BE2C (cell line): ENCODE measurements around the gene GPI.

ENCODE experiments used
- DNase-seq: peaks from one replicate; pipeline ENCODE4 v3.0.0-alpha.2; 2020
- H3K27me3 ChIP-seq: fragments of 250-450 bp; sonication (Bioruptor Pico); 2 replicates; pipeline ENCODE4 v1.5.1; 2020; ENCODE audit warnings: mild to moderate bottlenecking
- H3K36me3 ChIP-seq: fragments of 250-450 bp; sonication (Bioruptor Pico); 2 replicates; pipeline ENCODE4 v1.5.1; 2020; ENCODE audit warnings: mild to moderate bottlenecking
- H3K4me1 ChIP-seq: fragments of 250-450 bp; sonication (Bioruptor Pico); 2 replicates; pipeline ENCODE4 v1.5.1; 2020
- H3K4me3 ChIP-seq: 2 replicates; pipeline ENCODE4 v1.5.1; 2011; ENCODE audit warnings: low read depth, low read length
- H3K9me3 ChIP-seq: fragments of 250-450 bp; sonication (Bioruptor Pico); 2 replicates; pipeline ENCODE4 v1.5.1; 2020
- CTCF ChIP-seq: IDR thresholded peaks from 2 replicates; pipeline ENCODE4 v1.5.1; 2012; ENCODE audit warnings: mild to moderate bottlenecking, low read depth, low read length

GPI gene

GRCh38 chr19:34348899-34349487 lies 16.0 kb upstream of the GPI start:
- Histone ChIP-seq H3K4me3 (no peak overlapping the region), H3K27me3 (no peaks in the 10 kb centered on the region), H3K9me3 (no peaks in the 10 kb centered on the region), H3K36me3 (no peaks in the 10 kb centered on the region; the same call in 1 of the 2 replicates), H3K4me1 (no peaks in the 10 kb centered on the region)
- no peak for TF ChIP-seq CTCF
- DNase-seq: no peak

DNA sequence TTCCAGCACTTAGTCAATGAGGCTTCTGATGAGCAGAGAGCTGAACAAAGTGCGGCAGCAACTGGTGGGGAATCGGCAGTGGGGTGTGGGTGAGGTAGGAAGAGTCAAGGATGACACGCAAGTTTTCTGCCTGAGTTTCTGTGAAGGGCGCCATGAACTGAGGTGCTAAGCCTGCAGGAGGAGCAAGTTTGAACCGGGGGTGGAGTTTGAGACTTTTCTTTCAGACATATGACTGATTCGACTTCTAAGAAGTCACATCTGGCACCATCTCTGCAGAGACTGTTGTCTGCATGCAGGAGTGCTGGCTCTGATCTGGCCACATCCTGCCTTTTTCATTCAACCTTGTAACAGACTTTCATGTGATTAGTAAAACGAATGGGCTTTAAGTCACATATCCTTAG lies 14.8 kb upstream of the GPI start:
- DNase-seq: no peak
- Histone ChIP-seq H3K27me3 (no peaks in the 10 kb centered on the region), H3K4me1 (no peaks in the 10 kb centered on the region), H3K4me3 (no peak overlapping the region), H3K9me3 (no peaks in the 10 kb centered on the region), H3K36me3 (no peaks in the 10 kb centered on the region; the same call in 1 of the 2 replicates)
- TF ChIP-seq CTCF: no peak

- Histone ChIP-seq H3K9me3 (no peaks in the 10 kb centered on the region), H3K36me3 (no peaks in the 10 kb centered on the region; the same call in 1 of the 2 replicates), H3K27me3 (no peaks in the 10 kb centered on the region), H3K4me1 (no peaks in the 10 kb centered on the region), H3K4me3 (no peak overlapping the region)
- no peak for DNase-seq
- TF ChIP-seq CTCF: no peak
Observed at GRCh38 chr19:34351382-34351826, 13.6 kb upstream of the GPI start.

DNA sequence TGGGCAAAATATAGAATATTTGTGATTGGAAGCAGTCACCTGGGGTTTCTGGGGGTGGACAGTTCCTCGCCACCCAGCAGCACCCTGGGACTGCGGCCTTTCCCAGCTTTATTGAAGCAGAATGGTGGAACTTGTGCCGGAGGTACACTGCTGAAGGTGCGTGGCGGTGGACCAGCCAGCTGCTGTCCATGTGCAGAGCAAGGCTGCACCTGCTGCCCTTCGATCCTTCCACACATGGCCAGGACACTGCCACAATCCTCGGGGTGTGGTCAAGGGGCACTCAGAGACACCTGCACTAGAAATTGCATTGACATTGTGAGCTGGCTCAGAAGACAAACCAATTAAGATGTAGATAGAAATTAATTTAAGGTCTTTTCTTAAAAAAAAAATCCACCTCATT lies 11.4 kb upstream of the GPI start:
- no peak for TF ChIP-seq CTCF
- no peaks in the 10 kb centered on the region for H3K9me3 ChIP-seq
- no peak overlapping the region for H3K4me3 ChIP-seq
- H3K36me3 ChIP-seq: no peaks in the 10 kb centered on the region; the same call in 1 of the 2 replicates
- no peaks in the 10 kb centered on the region for H3K27me3 ChIP-seq
- H3K4me1 ChIP-seq: peaks cover 3% of the 10 kb centered on the region; the same call in 1 of the 2 replicates
- DNase-seq: no peak

- H3K4me1 ChIP-seq: peaks cover 13% of the 10 kb centered on the region
- no peak for TF ChIP-seq CTCF
- DNase-seq: no peak
- no peaks in the 10 kb centered on the region for H3K9me3 ChIP-seq
- no peaks in the 10 kb centered on the region for H3K27me3 ChIP-seq
- H3K36me3 ChIP-seq: no peaks in the 10 kb centered on the region; the same call in 1 of the 2 replicates
- no peak overlapping the region for H3K4me3 ChIP-seq
Observed at GRCh38 chr19:34355201-34355600, 9.8 kb upstream of the GPI start.

DNA sequence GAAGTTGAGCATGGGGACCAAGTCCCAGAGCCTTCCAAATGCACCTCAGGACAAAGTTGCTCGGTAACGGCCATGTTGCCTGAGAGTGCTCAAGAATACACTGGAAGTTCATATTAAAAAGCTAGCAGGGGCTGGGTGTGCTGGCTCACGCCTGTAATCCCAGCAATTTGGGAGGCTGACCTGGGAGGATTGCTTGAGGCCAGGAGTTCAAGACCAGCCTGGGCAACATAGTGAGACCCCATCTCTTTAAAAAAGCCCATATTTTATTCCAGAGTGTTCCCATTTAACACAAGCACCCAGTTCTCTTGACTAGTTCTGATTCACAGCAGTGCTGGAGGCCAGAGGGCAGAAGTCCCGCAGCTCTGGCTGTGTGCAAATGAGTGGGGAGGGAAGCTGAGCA lies 8.1 kb upstream of the GPI start:
- Histone ChIP-seq H3K4me3 (no peak overlapping the region), H3K27me3 (no peaks in the 10 kb centered on the region), H3K9me3 (no peaks in the 10 kb centered on the region), H3K4me1 (peaks cover 13% of the 10 kb centered on the region), H3K36me3 (no peaks in the 10 kb centered on the region; the same call in 1 of the 2 replicates)
- no peak for DNase-seq
- no peak for TF ChIP-seq CTCF
